ENCODE results near the gene KLK7.

The KLK7 gene

DNA sequence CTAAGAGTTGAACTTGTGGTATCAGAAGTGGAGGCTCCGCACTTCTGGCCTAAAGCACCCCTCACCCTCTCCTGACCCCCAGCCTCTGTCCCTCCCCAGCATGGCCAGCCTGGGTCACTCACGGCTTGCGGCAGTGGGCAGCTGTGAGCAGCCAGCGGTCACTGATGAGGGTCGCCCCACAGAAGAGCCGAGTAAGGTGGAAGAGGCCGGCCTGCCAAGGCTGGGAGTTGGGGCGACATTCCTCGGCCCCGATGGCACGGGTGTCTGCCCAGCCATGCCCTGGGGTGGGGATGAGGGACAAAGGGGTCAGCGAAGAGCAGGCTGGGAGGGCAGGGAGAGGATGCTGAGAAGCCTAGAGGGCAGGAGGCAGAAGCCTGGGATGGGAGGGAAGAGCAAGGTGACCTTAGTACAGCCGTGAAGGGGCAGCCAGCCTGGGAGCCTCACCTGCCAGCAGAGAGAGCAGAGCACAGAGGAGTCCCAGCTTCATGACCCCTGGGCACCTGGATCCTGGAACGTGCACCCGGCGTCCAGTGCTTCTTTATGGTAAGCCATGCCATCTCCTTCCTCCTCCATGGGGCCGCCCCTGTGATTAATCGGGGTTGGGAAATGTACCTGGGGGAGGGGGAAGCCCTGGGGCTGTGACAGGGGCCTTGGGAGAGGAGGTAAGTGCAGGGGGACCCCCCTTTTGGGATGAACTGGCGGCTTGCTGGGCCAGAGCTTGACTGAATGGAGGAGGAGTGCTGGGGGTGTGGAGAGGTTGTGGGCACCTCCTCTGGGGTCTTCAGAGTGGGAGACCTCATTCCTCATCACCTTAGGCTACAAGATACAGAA lies 25.6 kb upstream of the KLK7 start:
- DNase-seq (ENCODE audit: insufficient read length), result no peak
- no peak for FAIRE-seq
- TF ChIP-seq POLR2AphosphoS5 (IDR thresholded peaks at IDR 0.05; ENCODE audit: low read depth, low read length), result no peak
- no peak for TF ChIP-seq TAF1 (IDR thresholded peaks at IDR 0.05; ENCODE audit: borderline replicate concordance, low read depth, low read length)
- TF ChIP-seq POLR2A (IDR thresholded peaks at IDR 0.05; ENCODE audit: low read depth, low read length), result no peak

DNA sequence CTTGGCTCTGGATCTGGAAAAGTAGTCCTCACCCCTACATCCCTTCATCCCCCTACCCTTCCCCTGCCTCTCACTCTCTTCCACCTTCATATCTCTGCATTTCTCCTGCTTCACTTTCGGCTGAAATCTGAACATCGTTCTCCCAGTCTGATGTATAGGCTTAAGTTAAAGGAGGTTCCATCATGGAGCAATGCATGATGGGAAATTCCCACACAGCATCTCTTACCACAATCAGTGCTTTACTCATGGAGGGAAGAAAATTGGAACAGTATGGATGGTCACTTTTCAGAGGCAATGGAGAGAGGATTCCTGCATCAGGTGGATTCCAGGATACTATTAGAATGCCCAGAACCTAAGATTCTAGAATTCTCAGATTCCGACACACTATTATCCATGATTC lies 23.8 kb upstream of the KLK7 start:
- FAIRE-seq, result no peak
- TF ChIP-seq TAF1 (IDR thresholded peaks at IDR 0.05; ENCODE audit: borderline replicate concordance, low read depth, low read length) (no peak), POLR2AphosphoS5 (IDR thresholded peaks at IDR 0.05; ENCODE audit: low read depth, low read length) (no peak), POLR2A (IDR thresholded peaks at IDR 0.05; ENCODE audit: low read depth, low read length) (no peak)
- no peak for DNase-seq (ENCODE audit: insufficient read length)

DNA sequence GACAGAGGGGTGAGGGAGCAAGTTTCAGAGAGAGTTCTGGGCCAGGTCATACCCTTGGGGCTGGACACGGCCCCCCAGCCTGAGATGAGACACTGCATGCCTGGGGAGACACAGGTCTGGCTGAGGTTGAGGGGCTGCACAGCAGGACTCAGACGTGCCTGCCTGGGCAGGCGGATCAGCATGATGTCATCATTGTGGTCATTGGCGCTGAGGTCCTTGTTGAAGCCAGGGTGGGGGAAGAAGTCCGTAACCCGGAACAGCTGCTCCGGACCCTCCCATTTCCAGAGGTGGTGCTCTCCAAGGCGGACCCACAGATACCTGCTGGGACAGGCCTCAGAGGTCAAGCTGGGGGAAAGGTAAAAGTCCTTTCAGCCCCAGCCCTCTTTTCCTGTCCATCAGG lies 22.7 kb upstream of the KLK7 start:
- no peak for FAIRE-seq
- TF ChIP-seq POLR2AphosphoS5 (IDR thresholded peaks at IDR 0.05; ENCODE audit: low read depth, low read length), result no peak
- TF ChIP-seq POLR2A (IDR thresholded peaks at IDR 0.05; ENCODE audit: low read depth, low read length), result no peak
- no peak for TF ChIP-seq TAF1 (IDR thresholded peaks at IDR 0.05; ENCODE audit: borderline replicate concordance, low read depth, low read length)
- DNase-seq (ENCODE audit: insufficient read length), result no peak

DNA sequence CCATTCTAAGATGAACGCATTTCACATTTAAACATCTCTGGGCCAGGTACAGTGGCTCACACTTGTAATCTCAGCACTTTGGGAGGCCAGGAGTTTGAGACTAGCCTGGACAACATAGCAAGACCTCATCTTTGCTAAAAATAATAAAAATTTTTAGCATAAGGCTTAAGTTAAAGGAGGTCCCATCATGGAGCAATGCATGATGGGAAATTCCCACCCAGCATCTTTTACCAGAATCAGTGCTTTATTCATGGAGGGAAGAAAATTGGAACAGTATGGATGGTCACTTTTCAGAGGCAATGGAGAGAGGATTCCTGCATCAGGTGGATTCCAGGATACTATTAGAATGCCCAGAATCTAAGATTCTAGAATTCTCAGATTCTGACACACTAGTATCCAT lies 21.5 kb upstream of the KLK7 start:
- FAIRE-seq (no peak), DNase-seq (ENCODE audit: insufficient read length) (no peak)

DNA sequence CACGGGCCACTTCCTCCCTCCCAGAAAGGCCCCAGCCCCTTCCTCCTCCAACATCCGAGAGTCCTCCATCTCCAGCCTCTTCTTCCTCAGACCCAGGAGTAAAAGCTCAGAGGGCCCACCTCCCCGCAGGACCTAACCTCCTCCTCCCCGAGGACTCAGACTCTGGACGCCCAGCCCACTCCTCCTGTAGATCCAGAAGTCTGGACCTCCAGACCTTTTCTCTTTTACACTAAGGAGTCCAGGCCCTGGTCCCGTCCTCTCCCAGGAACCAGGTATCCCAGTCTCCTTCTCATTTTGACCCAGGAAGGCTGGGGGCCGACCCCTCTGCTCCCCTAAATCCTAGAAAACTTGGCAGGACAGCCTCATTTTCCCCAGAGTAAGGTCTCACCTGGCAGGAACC lies 19.6 kb upstream of the KLK7 start:
- TF ChIP-seq TAF1 (IDR thresholded peaks at IDR 0.05; ENCODE audit: borderline replicate concordance, low read depth, low read length) (no peak), POLR2A (IDR thresholded peaks at IDR 0.05; ENCODE audit: low read depth, low read length) (no peak), POLR2AphosphoS5 (IDR thresholded peaks at IDR 0.05; ENCODE audit: low read depth, low read length) (no peak)
- no peak for DNase-seq (ENCODE audit: insufficient read length)
- no peak for FAIRE-seq

More for the DNA sequence above, 21.5 kb upstream of the KLK7 start:
- no peak for TF ChIP-seq POLR2AphosphoS5 (IDR thresholded peaks at IDR 0.05; ENCODE audit: low read depth, low read length)
- TF ChIP-seq TAF1 (IDR thresholded peaks at IDR 0.05; ENCODE audit: borderline replicate concordance, low read depth, low read length), result no peak
- no peak for TF ChIP-seq POLR2A (IDR thresholded peaks at IDR 0.05; ENCODE audit: low read depth, low read length)

DNA sequence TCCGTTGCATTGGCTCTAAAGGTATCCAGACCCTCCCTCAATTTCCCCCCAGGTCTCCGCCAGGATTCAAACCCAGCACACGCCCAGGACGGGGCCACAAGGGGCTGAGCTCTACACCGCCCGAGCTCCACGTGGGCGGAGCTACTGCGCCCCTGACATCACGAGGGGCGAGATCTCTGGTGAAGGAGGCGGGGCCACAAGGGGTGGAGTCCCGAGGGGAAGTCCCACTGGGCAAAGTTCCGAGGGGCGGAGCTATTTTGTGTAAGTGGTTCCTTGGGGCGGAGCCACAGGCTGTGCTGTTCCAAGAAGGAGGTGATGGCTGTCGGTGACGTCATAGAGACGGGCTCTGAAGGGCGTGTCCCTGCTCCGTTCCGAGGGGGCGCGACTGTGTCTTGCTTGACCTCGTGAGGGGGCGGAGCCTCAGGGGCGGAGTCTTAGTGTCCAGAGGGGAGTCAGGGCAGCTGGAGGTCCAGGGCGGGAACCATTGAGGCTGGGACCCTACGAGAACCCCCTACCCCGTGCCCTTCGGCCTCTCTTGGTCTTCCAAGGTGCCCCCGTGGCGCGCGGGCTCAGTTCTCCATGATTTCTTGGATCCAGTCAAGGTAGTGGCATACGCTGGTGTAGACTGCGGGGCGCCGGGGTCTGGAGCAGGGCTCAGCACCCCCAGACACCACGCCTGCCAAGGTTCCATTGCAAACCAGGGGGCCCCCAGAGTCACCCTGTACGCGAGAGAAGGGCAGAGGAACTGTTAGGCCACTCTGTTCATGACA lies 19.0 kb upstream of the KLK7 start:
- TF ChIP-seq POLR2AphosphoS5 (IDR thresholded peaks at IDR 0.05; ENCODE audit: low read depth, low read length) (no peak), TAF1 (IDR thresholded peaks at IDR 0.05; ENCODE audit: borderline replicate concordance, low read depth, low read length) (no peak)
- DNase-seq (ENCODE audit: insufficient read length) (no peak), FAIRE-seq (no peak)

DNA sequence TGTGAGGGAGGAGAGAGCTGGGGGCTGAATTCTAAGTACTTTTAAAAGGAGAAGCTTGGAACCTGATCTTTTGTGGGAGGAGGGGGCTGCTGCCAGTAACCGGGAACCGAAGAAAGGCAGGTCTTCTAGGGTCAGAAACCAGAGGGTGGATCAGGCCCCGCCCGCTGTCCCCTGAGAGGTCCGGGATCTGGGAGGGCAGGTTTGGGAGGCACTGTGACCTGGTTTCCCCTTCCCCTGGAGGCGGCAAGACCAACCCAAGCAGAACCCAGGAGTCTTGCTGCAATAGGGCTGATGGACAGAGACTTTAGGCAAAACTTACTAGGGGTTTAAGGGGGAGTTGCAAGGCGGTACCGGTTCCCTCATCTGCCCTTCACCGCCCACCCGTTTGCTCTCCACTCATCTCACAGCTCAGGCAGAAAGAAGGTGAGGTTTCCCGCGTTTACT lies 18.4 kb upstream of the KLK7 start:
- FAIRE-seq, result no peak
- DNase-seq (ENCODE audit: insufficient read length), result no peak
- TF ChIP-seq POLR2A (IDR thresholded peaks at IDR 0.05; ENCODE audit: low read depth, low read length) (no peak), POLR2AphosphoS5 (IDR thresholded peaks at IDR 0.05; ENCODE audit: low read depth, low read length) (no peak), TAF1 (IDR thresholded peaks at IDR 0.05; ENCODE audit: borderline replicate concordance, low read depth, low read length) (no peak)

DNA sequence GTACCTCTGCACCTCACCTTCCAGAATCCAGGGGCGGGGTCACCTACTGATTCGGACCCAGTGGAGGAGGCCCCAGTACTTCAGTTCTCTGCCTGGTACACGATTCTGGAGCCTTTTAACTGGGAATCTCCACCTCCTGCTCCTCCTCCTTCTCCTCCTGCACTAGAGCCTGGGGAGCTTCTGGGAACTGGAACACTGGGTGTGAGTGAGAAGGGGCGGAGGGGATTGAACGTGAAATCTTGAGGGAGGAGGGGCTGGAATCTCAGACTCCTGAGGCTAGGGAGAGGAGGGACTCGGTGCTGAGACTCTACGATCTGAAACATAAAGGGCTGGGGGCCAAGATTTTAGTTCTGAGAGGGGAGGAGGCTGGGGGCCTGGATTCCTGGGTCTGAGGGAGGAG lies 17.8 kb upstream of the KLK7 start, which contains the start of gene KLK8:
TSS of gene KLK8 (minus strand) at position 90 of the 400 bp plus-strand sequence. CDS start 437 bp downstream, outside the sequence.
- DNase-seq (ENCODE audit: insufficient read length) (no peak), FAIRE-seq (no peak)
- TF ChIP-seq POLR2AphosphoS5 (IDR thresholded peaks at IDR 0.05; ENCODE audit: low read depth, low read length) (no peak), POLR2A (IDR thresholded peaks at IDR 0.05; ENCODE audit: low read depth, low read length) (no peak), TAF1 (IDR thresholded peaks at IDR 0.05; ENCODE audit: borderline replicate concordance, low read depth, low read length) (no peak)

DNA sequence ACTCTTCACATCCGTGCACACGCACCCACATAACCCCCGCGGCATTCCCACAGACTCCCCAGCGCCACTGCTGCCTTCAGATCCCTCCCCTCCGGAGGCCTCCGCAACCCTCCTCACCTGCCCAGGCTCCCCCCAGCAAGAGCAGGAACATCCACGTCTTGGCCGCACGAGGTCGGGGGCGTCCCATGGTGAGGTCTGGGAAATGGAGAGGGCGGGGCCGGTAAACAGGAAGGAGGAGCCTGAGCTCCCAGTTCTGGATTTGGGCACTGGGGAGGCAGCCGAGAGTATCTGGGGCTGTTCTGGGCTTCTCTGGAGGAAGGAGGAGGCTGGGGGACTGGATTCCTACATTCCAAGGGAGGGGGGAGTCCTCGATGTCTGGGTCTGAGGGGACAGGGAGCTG lies 17.3 kb upstream of the KLK7 start:
- DNase-seq (ENCODE audit: insufficient read length), result no peak
- FAIRE-seq, result no peak
- TF ChIP-seq POLR2AphosphoS5 (IDR thresholded peaks at IDR 0.05; ENCODE audit: low read depth, low read length) (no peak), POLR2A (IDR thresholded peaks at IDR 0.05; ENCODE audit: low read depth, low read length) (no peak), TAF1 (IDR thresholded peaks at IDR 0.05; ENCODE audit: borderline replicate concordance, low read depth, low read length) (no peak)

DNA sequence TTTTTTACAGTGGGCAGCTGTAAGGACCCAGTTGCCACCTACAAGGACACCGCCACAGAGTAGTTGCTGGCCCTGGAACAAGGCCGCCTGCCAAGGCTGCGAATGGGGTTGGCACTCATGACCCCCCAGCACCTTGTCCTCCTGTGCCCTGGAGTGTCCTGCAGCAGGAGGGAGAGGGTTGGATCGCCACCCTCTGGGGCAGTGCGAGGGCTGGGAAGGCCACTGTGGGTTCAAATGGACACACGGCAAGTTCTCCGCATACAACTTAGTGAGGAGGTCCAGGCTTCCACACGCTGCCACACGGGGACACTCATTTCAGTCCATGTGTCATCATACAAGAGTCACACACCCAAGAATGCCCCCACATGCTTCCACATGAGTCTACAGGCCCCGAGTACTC lies 16.7 kb upstream of the KLK7 start:
- DNase-seq (ENCODE audit: insufficient read length) (no peak), FAIRE-seq (no peak)
- TF ChIP-seq POLR2AphosphoS5 (IDR thresholded peaks at IDR 0.05; ENCODE audit: low read depth, low read length) (no peak), TAF1 (IDR thresholded peaks at IDR 0.05; ENCODE audit: borderline replicate concordance, low read depth, low read length) (no peak), POLR2A (IDR thresholded peaks at IDR 0.05; ENCODE audit: low read depth, low read length) (no peak)

DNA sequence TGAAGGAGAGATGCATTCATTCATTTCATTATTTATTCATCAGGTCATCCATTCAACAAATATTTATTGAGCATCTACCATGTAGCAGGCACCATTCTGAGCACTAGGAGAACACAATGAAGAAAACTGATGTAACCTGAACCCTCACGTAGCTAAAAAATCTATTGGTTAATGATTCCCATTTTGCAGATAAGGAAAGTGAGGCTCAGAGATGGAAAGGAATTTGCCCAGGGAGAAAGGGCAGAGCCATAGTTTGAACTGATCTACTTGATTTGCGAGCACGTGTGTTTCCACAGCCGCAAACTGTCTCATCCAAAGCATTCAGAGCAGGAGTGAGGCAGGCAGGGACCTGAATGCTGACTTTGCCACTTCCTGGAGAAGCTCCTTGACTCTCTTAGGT lies 15.0 kb upstream of the KLK7 start:
- no peak for DNase-seq (ENCODE audit: insufficient read length)
- TF ChIP-seq POLR2AphosphoS5 (IDR thresholded peaks at IDR 0.05; ENCODE audit: low read depth, low read length) (no peak), POLR2A (IDR thresholded peaks at IDR 0.05; ENCODE audit: low read depth, low read length) (no peak), TAF1 (IDR thresholded peaks at IDR 0.05; ENCODE audit: borderline replicate concordance, low read depth, low read length) (no peak)
- no peak for FAIRE-seq

Measured in GM12892 (cell line).